CD4-positive, CD25-positive, alpha-beta regulatory T cell (primary cell): ENCODE data around the gene GGT5. TPM values are rescaled to one million over a fixed set of nuclear protein-coding genes. Genes with fewer than 3 reads are reported as not detected.
A peak's percentile ranks its signal among the peaks of the same experiment; 100 is the strongest.
"Not testable (repeated sequence)": the region's sequence is repeated elsewhere in the genome, so short reads cannot be mapped to it uniquely, and the experiment has no call there.

Source experiments
- ATAC-seq, 2 donors: fragments of 150-1000 bp; cut with Tn5 transposase; one replicate each; pipeline ENCODE4 v1.10.0; 2021; ENCODE audit warnings: low read depth in 2 of 2, moderate number of reproducible peaks in 2 of 2, moderate library complexity in 1 of 2
- DNase-seq, 3 donors: peaks; one replicate each; pipeline versions ENCODE4 v3.0.0 to v3.0.0-alpha.2; 2012 to 2022; ENCODE audit warnings: mixed read lengths in 1 of 3
- H3K27ac ChIP-seq: one replicate; pipeline ENCODE4 v1.7.0; 2013; ENCODE audit warnings: mild to moderate bottlenecking, low read length; ENCODE audit not compliant: insufficient read depth, poor library complexity, severe bottlenecking
- H3K27me3 ChIP-seq: one replicate; pipeline ENCODE4 v1.7.0; 2013; ENCODE audit warnings: low read length; ENCODE audit not compliant: control insufficient read depth, insufficient read depth
- H3K36me3 ChIP-seq: one replicate; pipeline ENCODE4 v1.7.0; 2013; ENCODE audit warnings: mild to moderate bottlenecking, low read length, moderate library complexity; ENCODE audit not compliant: control insufficient read depth, insufficient read depth
- H3K4me1 ChIP-seq: 2 replicates; pipeline ENCODE4 v1.7.0; 2013; ENCODE audit warnings: mild to moderate bottlenecking, low read length; ENCODE audit not compliant: insufficient read depth, control insufficient read depth, poor library complexity, severe bottlenecking
- H3K4me3 ChIP-seq: one replicate; pipeline ENCODE4 v1.7.0; 2013; ENCODE audit warnings: low read depth, mild to moderate bottlenecking, low read length, moderate library complexity
- H3K9me3 ChIP-seq, 2 experiments: 1 replicate in 1 of 2; 2 replicates in 1 of 2; pipeline ENCODE4 v1.7.0; 2013; ENCODE audit warnings: low read length in 2 of 2, mild to moderate bottlenecking in 1 of 2, moderate library complexity in 1 of 2; ENCODE audit not compliant: control insufficient read depth in 2 of 2
- H3K27ac Mint-ChIP-seq, 3 donors: one replicate each; pipeline ENCODE4 v1.8.0; 2020 to 2022; ENCODE audit warnings: mild to moderate bottlenecking in 3 of 3, mixed read lengths in 3 of 3, moderate library complexity in 2 of 3
- H3K27me3 Mint-ChIP-seq: one replicate; pipeline ENCODE4 v1.8.0; 2022; ENCODE audit warnings: mild to moderate bottlenecking, mixed read lengths
- H3K36me3 Mint-ChIP-seq: one replicate; pipeline ENCODE4 v1.8.0; 2020; ENCODE audit warnings: mixed read lengths
- H3K4me1 Mint-ChIP-seq, 4 donors: one replicate each; pipeline ENCODE4 v1.8.0; 2020 to 2022; ENCODE audit warnings: mixed read lengths in 4 of 4, mild to moderate bottlenecking in 1 of 4
- H3K4me3 Mint-ChIP-seq, 4 donors: one replicate each; pipeline ENCODE4 v1.8.0; 2020 to 2022; ENCODE audit warnings: mild to moderate bottlenecking in 4 of 4, mixed read lengths in 4 of 4, moderate library complexity in 3 of 4
- H3K9me3 Mint-ChIP-seq, 7 donors: one replicate each; pipeline ENCODE4 v1.8.0; 2020 to 2022; ENCODE audit warnings: mixed read lengths in 7 of 7, mild to moderate bottlenecking in 3 of 7, moderate library complexity in 2 of 7
- polyA plus RNA-seq, 4 donors: library from polyadenylated mRNA; unstranded; fragments of 300-500 nt; fragmentation: Illumina TruSeq; gene quantifications; one replicate each; pipeline ENCODE4 v1.2.3, GENCODE V29; 2021
- total RNA-seq: library from RNA; stranded (reverse); gene quantifications from one replicate; pipeline ENCODE4 v1.2.3, GENCODE V29; 2022

Gene GGT5
- total and polyA plus RNA-seq, 5 donors from 2014 or later: not detected

DNA sequence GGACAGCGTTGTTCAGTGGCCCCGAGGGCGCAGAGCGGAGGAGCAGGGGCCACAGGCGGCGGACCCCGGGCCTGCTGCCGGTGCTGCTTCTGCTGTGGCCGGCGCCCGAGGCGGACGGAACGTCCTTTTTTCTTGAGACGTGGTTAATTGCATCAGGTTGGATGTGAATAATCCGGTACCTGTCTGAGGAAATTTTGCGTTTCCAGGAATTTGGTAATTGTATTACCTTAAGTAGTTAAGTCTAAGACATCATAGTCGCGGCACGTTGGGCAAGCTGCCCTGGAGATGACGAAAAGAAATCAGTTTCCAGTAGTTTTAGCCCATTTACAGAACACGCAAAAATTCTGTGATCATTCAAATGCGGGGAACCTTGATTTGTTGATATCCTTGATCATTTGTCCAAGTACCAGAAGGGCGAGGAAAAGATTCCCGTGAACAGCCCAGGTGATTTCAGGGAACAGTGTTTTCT lies 26.5 kb upstream of the GGT5 start:
- ATAC-seq (no peak), DNase-seq (no peak)
- Histone ChIP-seq H3K27ac (peak overlapping the region; percentile 74), H3K9me3 (no peaks in the 10 kb centered on the region), H3K4me1 (peaks cover 19% of the 10 kb centered on the region), H3K27me3 (no peaks in the 10 kb centered on the region), H3K36me3 (no peaks in the 10 kb centered on the region), H3K4me3 (peak overlapping the region; percentile 81)
- H3K27ac Mint-ChIP-seq: peak overlapping the region; percentile 15 to 86 (median 69)
- peak overlapping the region; percentile 85 to 97 (median 89) for H3K4me3 Mint-ChIP-seq
- peaks cover 11 to 40% (median 22%) of the 10 kb centered on the region in 4 donors for H3K4me1 Mint-ChIP-seq
- no peaks in the 10 kb centered on the region for H3K27me3 Mint-ChIP-seq
- H3K36me3 Mint-ChIP-seq: no peaks in the 10 kb centered on the region
- H3K9me3 Mint-ChIP-seq: peaks cover 0 to 1% (median 0%) of the 10 kb centered on the region in 7 donors

- no peaks in the 10 kb centered on the region for H3K9me3 ChIP-seq
- ATAC-seq: peak; percentile 90 to 91
- Mint-ChIP-seq H3K27me3 (no peaks in the 10 kb centered on the region), H3K4me3 (peak within 1 kb of the TSS; percentile 88 to 97 (median 90)), H3K27ac (peak within 1 kb of the TSS; percentile 80 to 93 (median 86)), H3K36me3 (no peaks in the 10 kb centered on the region), H3K4me1 (peaks cover 10 to 38% (median 22%) of the 10 kb centered on the region in 4 donors), H3K9me3 (peaks cover 0 to 1% (median 0%) of the 10 kb centered on the region in 7 donors)
- H3K36me3 ChIP-seq: no peaks in the 10 kb centered on the region
- peak within 1 kb of the TSS; percentile 81 for H3K4me3 ChIP-seq
- peak; percentile 84 to 91 (median 90) for DNase-seq
- peak within 1 kb of the TSS; percentile 74 for H3K27ac ChIP-seq
- H3K27me3 ChIP-seq: no peaks in the 10 kb centered on the region
- peaks cover 19% of the 10 kb centered on the region for H3K4me1 ChIP-seq
Measured at GRCh38 chr22:24270556-24271385, 25.9 kb upstream of the GGT5 start, which contains the start of gene SPECC1L. Gene SPECC1L, plus strand, starts transcription at chr22:24270831. Its CDS starts 31,401 bp downstream, at chr22:24302232.

GRCh38 chr22:24266495-24266894 lies 21.6 kb upstream of the GGT5 start:
- not testable (repeated sequence) for H3K27ac Mint-ChIP-seq, DNase-seq, H3K9me3 ChIP-seq, H3K4me1 Mint-ChIP-seq, ATAC-seq, H3K9me3 Mint-ChIP-seq, H3K27me3 ChIP-seq, H3K27me3 Mint-ChIP-seq, H3K4me3 ChIP-seq, H3K4me1 ChIP-seq, H3K36me3 Mint-ChIP-seq, H3K36me3 ChIP-seq, H3K27ac ChIP-seq
- peak overlapping the region in 1 of 4 donors; percentile 27 for H3K4me3 Mint-ChIP-seq

GRCh38 chr22:24265734-24266133 lies 20.9 kb upstream of the GGT5 start:
- Histone ChIP-seq H3K9me3 (no peaks in the 10 kb centered on the region), H3K27me3 (no peaks in the 10 kb centered on the region), H3K4me3 (no peak overlapping the region), H3K36me3 (no peaks in the 10 kb centered on the region), H3K4me1 (no peaks in the 10 kb centered on the region), H3K27ac (no peak overlapping the region)
- H3K4me1 Mint-ChIP-seq: no peaks in the 10 kb centered on the region
- ATAC-seq (no peak), DNase-seq (no peak)
- no peak overlapping the region for H3K27ac Mint-ChIP-seq
- no peaks in the 10 kb centered on the region for H3K27me3 Mint-ChIP-seq
- H3K4me3 Mint-ChIP-seq: no peak overlapping the region
- no peaks in the 10 kb centered on the region for H3K36me3 Mint-ChIP-seq
- H3K9me3 Mint-ChIP-seq: no peaks in the 10 kb centered on the region

DNA sequence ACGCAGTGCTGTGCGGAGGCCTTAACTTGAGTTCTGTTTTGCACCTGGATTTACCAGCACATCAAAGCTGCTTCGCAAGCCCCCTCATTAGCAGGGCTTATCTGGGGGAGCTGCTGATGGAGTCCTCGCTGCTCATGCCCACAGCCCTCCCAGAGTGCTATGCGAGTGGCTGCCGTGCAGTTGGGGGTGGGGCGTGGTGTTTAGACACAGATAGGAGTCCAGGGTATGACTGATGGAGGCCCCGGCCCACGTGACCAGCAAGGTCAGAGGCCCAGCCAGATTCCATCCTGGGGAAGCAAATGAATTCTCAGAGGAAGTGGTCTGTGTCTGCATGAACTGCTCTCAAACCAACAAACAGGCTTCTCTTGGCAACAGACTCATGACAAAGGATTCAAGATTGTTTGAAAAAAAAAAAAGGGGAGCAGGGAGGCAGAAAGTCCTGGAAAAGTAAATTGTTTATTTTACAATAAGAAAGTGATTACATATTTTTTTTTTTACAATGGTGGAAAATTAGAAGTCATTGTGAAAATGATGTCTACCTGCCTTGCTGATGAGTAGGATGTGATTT lies 19.5 kb upstream of the GGT5 start:
- H3K4me3 Mint-ChIP-seq, H3K9me3 ChIP-seq, H3K27ac Mint-ChIP-seq, H3K9me3 Mint-ChIP-seq, H3K4me1 ChIP-seq, DNase-seq, H3K4me3 ChIP-seq, ATAC-seq, H3K36me3 ChIP-seq, H3K36me3 Mint-ChIP-seq, H3K4me1 Mint-ChIP-seq, H3K27me3 ChIP-seq, H3K27ac ChIP-seq, H3K27me3 Mint-ChIP-seq: not testable (repeated sequence)

DNA sequence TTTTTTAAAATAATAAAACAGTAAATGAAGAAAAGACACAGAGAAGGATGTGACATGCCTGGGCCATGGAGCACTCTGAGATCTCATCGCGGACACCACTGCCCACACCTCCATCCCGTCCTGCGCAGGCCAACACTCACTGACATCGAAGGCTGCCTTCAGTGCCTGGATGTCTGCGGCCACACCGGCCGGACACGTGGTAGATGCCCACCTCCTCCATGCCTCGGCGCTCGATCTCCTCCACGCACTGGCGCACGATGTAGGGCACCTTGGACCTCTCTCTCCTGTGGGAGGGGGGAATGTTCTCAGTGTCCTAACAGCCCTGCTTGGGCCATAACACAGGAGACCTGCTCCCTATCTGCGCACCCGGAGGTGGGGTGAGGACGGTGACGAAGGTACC lies 18.6 kb upstream of the GGT5 start:
- H3K27ac ChIP-seq, H3K36me3 Mint-ChIP-seq, H3K4me3 Mint-ChIP-seq, H3K9me3 ChIP-seq, H3K36me3 ChIP-seq, ATAC-seq, DNase-seq, H3K4me1 ChIP-seq, H3K27ac Mint-ChIP-seq, H3K27me3 Mint-ChIP-seq, H3K4me1 Mint-ChIP-seq, H3K27me3 ChIP-seq, H3K9me3 Mint-ChIP-seq, H3K4me3 ChIP-seq: not testable (repeated sequence)

GRCh38 chr22:24262185-24262749 lies 17.4 kb upstream of the GGT5 start:
- H3K36me3 ChIP-seq, H3K9me3 Mint-ChIP-seq, H3K27me3 ChIP-seq, H3K36me3 Mint-ChIP-seq, H3K4me3 Mint-ChIP-seq, H3K27ac Mint-ChIP-seq, H3K27me3 Mint-ChIP-seq, DNase-seq, ATAC-seq, H3K4me1 Mint-ChIP-seq, H3K4me3 ChIP-seq, H3K27ac ChIP-seq, H3K4me1 ChIP-seq, H3K9me3 ChIP-seq: not testable (repeated sequence)
